ENCODE data around the gene MYO3A. TPM values are rescaled to one million over a fixed set of nuclear protein-coding genes. Genes with fewer than 3 reads are reported as not detected.
"Not testable (repeated sequence)": the region's sequence is repeated elsewhere in the genome, so short reads cannot be mapped to it uniquely, and the experiment has no call there.

Gene MYO3A
- polyA plus RNA-seq, 1 donor: 10.2 TPM

GRCh38 chr10:26090026-26090425, 156.0 kb downstream of the MYO3A start:
- no peak for DNase-seq

DNA sequence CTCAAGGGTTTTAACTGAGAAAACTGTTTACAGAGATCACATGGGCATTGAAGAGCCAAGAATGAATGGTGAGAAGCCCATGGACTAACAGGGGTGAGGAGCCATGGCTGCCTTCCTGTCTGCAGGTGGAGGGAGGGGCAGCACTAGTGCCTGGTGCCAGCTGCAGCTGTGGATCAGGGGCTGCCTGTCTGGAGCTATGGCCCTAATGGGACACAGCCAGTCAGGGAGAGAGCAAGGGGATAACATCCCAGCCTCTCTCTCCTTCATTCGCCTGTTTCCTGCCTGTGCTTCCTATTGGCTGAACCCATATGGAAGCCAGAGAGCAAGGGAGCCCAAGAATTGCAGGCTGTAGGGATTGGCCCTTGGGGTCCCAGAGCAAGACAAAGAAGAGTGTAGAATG, 156.7 kb downstream of the MYO3A start:
- no peak for DNase-seq

- no peak for DNase-seq
Observed at GRCh38 chr10:26093229-26093628, 159.2 kb downstream of the MYO3A start.

DNA sequence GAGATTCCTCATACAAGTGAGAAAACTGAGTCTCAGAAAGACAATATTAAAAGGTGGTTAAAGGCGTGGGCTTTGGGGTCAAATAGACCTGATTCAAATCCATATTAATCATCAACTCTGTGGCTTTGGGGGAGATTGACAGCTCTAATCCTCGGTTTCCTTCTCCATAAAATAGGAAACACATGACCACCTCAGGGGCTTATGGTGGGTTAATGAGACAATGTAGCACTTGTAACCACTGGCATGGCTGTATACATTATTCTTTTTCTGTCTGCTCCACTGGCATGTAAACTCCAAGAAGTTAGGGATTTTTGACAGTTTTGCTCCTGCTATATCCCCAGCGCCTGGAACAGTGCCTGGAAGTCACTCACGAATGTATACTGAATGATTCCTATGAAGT, 161.8 kb downstream of the MYO3A start:
- DNase-seq: no peak

DNA sequence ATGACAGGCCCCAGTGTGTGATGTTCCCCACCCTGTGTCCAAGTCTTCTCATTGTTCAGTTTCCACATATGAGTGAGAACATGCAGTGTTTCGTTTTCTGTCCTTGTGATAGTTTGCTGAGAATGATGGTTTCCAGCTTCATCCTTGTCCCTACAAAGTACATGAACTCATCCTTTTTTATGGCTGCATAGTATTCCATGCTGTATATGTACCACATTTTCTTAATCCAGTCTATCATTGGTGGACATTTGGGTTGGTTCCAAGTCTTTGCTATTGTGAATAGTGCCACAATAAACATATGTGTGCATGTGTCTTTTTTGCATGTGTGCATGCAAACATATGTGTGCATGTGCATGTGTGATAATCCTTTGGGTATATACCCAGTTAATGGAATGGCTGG, 163.5 kb downstream of the MYO3A start:
- not testable (repeated sequence) for DNase-seq

DNA sequence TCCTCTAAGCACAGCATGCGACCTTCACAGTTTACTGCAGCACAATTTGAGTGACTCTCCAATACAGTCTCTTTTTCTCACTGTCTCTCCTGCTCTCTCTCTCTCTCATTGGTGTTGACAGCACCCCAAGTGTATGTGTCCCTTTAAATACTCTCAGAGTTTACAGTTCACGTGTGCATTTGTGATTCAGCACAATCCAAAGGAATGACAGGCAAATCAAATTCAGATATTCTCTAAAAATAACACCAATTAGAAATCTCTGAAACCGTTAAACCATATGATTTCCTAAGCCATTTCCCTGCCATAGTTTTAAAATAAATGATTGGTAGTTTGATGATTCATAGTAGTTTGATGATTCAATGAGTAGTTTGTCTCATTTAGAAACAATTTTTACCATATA, 178.5 kb downstream of the MYO3A start:
- no peak for DNase-seq

- DNase-seq: no peak
Observed at GRCh38 chr10:26138613-26139012, 204.6 kb downstream of the MYO3A start.

- DNase-seq: no peak
Observed at GRCh38 chr10:26156019-26156418, 222.0 kb downstream of the MYO3A start.

DNA sequence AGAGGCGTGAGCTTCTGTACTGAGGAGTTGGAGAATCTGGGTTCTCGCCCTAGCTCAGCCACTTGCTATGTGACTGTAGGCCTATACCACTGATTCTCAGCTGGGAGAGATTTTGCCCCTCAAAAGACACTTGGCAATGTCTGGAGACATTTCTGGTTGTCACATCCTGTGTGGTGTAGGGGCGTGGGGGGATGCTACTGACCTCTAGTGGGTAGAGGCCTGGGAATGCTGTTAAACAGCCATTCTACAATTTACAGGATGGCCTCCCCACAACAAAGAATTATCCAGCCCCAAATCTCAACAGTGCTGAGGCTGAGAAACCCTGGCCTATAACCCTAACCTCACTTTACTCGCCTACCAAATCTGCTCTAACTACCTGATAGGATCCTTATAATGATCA, 223.7 kb downstream of the MYO3A start:
- DNase-seq: no peak

DNA sequence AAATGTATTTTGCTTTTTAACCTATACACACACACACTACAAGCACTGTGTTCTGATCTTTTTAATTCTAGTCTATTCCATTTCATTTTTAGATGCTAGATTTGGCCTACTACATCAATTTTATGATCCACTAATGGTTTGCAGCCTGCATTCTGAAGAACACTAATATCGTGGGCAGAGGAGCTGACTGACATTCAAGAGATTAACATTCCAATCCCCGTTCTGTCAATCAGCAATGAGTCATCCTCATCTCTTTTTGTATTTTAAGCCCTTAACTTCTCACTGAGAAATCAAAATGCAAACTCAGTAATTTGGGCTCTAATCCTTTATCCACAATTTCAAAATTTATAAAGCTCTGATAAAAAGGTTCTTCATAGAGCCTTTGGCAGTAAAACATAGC, 235.4 kb downstream of the MYO3A start:
- DNase-seq: no peak

DNA sequence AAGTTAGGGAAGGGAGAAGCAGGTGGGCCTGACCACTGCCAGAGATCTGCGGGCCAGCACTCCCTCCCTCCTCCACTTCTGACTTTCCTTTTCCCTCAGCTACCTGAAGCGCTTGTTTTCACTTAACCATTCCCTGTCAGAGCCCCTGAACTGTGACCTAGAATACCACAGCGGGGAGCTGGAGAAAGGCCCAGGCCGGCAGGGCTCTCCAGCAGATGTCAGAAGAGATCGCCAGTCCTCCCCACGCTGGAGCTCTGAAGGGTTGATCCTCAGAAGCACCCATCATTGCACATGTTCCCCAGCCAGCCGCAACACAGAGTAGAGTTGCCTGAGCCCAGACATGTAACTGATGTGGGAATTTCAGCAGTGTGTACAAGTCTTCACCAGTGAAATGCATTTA, 238.1 kb downstream of the MYO3A start:
- peak; percentile 7 for DNase-seq

- DNase-seq: no peak
Observed at GRCh38 chr10:26173837-26174236, 239.8 kb downstream of the MYO3A start.

- no peak for DNase-seq
Observed at GRCh38 chr10:26177341-26177740, 243.3 kb downstream of the MYO3A start.

DNA sequence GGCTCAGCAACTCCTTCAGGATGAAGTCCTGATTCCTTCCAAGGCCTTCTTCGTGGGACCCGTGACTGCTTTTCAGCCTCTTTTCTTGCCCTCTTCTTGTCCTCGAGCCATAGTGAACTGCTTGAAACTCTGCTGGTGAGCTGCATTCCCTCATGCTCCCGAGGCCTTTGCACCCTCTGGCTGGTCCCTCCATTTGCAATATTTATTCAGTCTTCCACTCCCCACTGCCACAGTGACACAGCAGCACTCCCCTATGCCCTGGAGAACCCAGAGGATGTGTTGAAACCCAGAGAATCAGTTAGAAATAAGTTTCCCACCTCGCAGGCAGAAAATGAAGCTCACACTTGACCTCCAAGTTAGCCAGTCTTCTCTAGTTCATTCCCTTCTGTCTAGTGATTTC, 260.2 kb downstream of the MYO3A start:
- no peak for DNase-seq

- no peak for DNase-seq
Observed at GRCh38 chr10:26197248-26197647, 263.2 kb downstream of the MYO3A start.

DNA sequence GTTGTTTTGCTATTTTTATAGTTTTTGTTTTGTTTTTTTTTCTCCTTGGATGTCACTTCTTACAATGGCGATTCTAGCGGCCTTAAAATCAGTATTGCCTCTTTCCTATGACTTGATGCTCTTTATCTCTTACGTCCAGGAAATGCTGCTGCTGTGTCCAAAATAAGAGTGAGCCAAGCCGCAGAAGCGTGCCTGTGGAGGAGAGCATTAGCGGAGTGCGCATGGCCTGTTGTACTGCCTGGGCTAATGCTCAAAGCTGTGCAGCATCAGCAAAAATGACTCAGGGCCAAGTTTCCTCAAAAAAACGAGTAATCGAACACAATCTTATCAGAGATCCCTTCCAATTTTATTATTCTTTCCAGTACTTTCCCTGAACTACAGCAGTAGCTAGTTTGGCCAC, 264.1 kb downstream of the MYO3A start:
- DNase-seq: no peak

GRCh38 chr10:26199841-26200240, 265.8 kb downstream of the MYO3A start:
- DNase-seq: peak; percentile 19

DNA sequence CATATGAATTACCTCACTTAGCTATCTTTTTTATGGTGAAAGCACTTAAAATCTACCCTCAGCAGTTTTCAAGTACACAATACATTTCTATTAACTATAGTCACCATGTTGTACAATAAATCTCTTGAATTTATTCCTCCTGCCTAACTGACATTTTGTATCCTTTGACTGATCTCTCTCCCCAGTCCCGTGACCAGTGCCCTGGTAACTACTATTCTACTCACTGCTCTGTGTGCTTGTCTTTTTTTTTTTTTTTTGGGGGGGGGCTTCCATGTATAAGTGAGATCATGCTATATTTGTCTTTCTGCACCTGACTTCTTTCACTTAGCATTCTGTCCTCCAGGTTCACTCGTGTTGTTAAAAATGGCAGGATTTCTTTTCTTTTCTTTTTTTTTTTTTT, 271.2 kb downstream of the MYO3A start:
- DNase-seq: no peak

DNA sequence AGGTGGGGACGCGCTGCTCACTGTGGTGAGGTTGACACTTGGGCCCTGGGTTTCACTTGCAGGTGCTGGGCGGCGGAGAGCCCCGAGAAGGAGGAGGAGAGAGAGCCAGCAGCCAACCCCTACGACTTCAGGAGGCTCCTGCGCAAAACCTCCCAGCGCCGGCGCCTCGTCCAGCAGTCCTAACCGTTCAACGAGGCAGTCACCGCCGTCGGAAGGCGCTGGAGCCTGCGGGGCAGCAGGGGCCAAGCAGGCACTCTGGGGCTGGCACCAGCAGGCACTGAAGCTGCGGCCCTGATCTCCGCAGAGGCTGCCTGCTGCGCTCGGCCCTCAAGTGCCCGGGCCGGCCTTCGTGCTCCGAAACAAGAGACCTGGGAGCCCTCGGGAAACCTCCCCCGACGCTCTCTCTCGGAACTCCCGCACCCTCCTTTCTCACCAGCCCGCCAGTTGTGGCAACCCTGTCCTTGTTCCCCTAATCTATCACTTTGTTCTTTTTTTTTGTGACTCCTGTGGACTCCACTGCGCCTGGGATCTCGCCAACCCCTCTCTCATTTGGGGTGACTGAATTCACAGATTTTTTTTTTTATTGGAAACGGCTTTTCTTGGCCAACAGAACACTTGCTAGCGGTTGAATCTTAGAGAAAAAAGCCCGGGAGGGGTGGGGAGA, 277.9 kb downstream of the MYO3A start:
- no peak for DNase-seq

GRCh38 chr10:26212511-26212910, 278.5 kb downstream of the MYO3A start:
- no peak for DNase-seq

DNA sequence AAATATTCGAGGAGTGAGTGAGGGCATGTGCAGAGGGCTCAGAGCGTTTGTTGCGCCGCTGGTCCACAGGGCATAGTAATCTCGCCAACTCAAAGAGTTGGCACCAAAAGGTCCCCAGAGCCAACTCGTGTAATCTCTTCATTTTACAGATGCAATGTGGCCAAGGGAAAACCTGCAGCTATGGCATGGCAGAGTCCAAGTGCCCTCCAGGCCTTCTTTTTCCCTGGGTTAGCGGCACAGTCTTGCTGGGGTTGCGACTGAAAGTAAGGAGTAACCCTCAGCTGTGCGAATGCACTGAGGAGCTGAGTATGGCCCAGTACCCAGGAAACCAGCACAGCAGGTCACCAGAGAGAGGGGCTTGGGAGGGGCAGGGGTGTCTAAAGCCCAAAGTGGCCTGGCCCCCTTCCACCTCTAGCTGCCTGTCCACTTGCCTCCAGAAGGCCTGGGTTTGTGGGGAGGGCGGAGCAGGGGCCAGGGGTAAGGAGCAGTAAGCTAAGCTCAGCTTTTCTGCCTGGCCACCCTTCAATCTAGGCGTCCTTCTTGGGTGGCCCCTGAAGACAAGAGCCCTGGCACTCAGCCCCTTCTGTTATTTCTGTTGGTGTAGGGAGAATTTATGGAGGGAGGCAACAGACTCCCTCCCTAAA, 279.2 kb downstream of the MYO3A start:
- DNase-seq: no peak

DNA sequence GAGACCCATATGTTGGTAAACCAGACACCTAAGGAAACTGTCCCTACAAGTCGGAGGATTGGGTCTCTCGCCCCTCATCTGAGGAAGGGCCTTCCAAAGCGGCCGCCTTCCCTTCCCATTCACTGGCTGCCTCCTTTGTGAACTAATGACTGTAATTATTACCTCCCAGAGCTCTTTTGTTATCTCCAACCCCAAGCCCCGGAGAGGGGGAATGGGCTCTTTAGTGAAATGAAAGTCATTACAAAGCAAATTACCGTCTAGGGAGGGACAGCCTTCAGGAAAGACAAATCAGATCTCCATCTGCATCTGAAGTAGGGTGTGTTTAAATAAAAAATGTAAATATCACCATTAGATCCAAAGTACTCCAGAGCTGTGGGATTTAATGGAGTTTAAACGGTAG, 280.0 kb downstream of the MYO3A start:
- no peak for DNase-seq

GRCh38 chr10:26214551-26215395, 280.7 kb downstream of the MYO3A start:
- DNase-seq: no peak

Data from left kidney (tissue), 2 donors.